ENCODE measurements around the gene OVCH2. TPM values are rescaled to one million over a fixed set of nuclear protein-coding genes. Genes with fewer than 3 reads are reported as not detected.

Gene OVCH2
- total RNA-seq, 1 donor from 2014 or later, result not detected

DNA sequence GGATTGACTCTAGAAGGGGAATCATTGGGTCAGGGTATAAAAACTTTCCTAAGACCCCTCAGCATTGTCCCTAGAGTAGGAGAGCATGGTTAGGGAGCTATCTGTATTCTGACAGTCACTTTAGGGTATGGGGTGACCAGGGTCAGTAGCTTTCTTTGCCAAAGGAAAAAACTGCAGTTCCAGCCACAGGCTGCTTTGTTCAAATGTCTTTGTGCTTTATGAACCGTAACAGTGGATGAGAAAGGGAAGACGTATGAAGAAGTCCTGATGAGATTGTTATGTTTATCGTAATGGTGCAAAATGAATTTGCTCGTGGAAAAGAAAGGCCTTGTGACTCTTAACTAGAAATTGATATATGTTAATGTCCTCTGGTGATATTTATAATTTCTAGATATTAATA lies 63.0 kb downstream of the OVCH2 start:
- intact Hi-C loops (cut with micrococcal nuclease), result no loop called here

DNA sequence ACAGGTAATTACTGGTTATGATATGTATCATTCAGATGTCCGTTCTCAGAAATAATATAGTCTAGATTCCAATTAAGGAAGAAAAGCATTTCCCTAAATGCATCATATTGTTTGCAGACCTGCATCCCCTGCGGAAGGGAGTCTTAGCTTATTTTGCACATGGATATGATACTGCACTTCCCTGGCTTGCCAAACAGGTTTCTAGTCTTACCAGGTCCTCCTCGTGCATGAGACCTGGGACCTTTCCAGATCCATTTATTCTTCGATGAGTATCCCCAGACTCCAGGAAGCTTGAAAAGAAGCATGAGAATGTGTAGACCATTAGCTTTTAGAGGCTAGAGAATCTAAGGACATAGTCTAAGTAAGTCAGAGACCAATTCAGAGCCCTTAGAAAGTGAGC lies 63.5 kb downstream of the OVCH2 start:
- intact Hi-C loops (cut with micrococcal nuclease), result no loop called here

DNA sequence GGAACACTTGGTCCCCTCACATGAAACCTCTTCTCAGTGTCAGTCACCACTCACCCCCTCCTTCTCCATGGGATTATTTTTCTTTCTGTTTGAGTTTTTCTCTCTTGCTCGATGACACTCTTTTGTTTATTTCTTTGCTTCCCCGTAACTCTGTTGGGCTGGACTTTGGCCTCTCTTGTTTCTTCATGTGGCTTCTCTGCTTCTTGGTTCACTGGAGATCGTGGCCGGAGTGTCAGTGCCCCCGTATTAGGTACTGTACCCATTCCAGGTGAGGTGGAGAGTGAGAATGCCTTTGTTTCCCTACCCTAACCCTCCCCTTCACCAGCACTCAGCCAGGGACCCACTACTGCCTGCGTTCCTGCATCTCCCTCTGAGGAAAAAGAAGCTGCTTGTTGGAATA lies 65.5 kb downstream of the OVCH2 start:
- intact Hi-C loops (cut with micrococcal nuclease), result no loop called here

GRCh38 chr11:7639643-7640025 lies 66.6 kb downstream of the OVCH2 start:
- intact Hi-C loops (cut with micrococcal nuclease), result no loop called here

Other genes with a start within 250 kb of the OVCH2 start
- not detected in 2 replicates for gene OLFML1, start 221.0 kb downstream of the OVCH2 start, total RNA-seq
- 9.0 and 10.0 TPM in 2 replicates for gene PPFIBP2, start 192.5 kb downstream of the OVCH2 start, total RNA-seq
- gene CYB5R2, start 33.0 kb downstream of the OVCH2 start, total RNA-seq, result 1.6 and 1.7 TPM in 2 replicates
- not detected in 2 replicates for gene OR5P2, start 90.5 kb upstream of the OVCH2 start, total RNA-seq
- not detected in 2 replicates for gene OR5P3, start 124.4 kb upstream of the OVCH2 start, total RNA-seq
- gene OR10A6, start 224.8 kb upstream of the OVCH2 start, total RNA-seq, result not detected in 2 replicates
- not detected in 2 replicates for gene OR10A3, start 235.2 kb upstream of the OVCH2 start, total RNA-seq

Data from T-helper 2 cell treated with Interferon-gamma antibody and Interleukin-4, amounts not matched to agents 100 ng/mL and 5 ng/mL, for 36 hours (primary cell).